Measurements from ENCODE around the gene MAFF. TPM values are rescaled to one million over a fixed set of nuclear protein-coding genes. Genes with fewer than 3 reads are reported as not detected.

MAFF gene
- polyA plus RNA-seq, 1 of the 3 experiments (the other 2 are of a cell fraction), result 7.9 TPM

- Histone ChIP-seq H3K27me3 (ENCODE audit: insufficient read depth) (no peaks in the 10 kb centered on the region), H3K9ac (no peak overlapping the region), H3K9me2 (no peaks in the 10 kb centered on the region), H3K4me3 (ENCODE audit: low read depth in 2 of 2, low read length in 1 of 2) (no peak overlapping the region), H3K27ac (ENCODE audit: low read depth in 2 of 2, low read length in 1 of 2) (no peak overlapping the region), H3K79me2 (ENCODE audit: insufficient read depth) (peaks cover 25% of the 10 kb centered on the region), H3K4me1 (ENCODE audit: control insufficient read depth in 1 of 2, insufficient read depth in 2 of 2, low read depth in 1 of 2, low read length in 1 of 2) (peaks cover 0 to 11% of the 10 kb centered on the region in 2 experiments; a peak in 1 of 4 replicates), H4K20me1 (ENCODE audit: insufficient read depth) (peaks cover 17% of the 10 kb centered on the region), H3K9me3 (no peaks in the 10 kb centered on the region), H2AFZ (ENCODE audit: low read depth) (no peak overlapping the region), H3F3A (replicated peaks; ENCODE audit: insufficient read depth) (no peaks in the 10 kb centered on the region), H3K36me3 (replicated peaks in 1 of 2; ENCODE audit: control insufficient read depth in 1 of 2, insufficient read depth in 2 of 2, low read length in 1 of 2) (no peaks in the 10 kb centered on the region), H3K4me2 (no peak overlapping the region)
- DNase-seq, result no peak
- POLR2A ChIA-PET, result no interaction called here
- WGBS (ENCODE audit: low lambda C conversion rate), result 76% methylated on average over 5 of the region's 10 CpGs
- CTCF ChIA-PET, result no interaction called here
- no peak for TF ChIP-seq JUND (IDR thresholded peaks at IDR 0.05)
- TF ChIP-seq EP300 (IDR thresholded peaks at IDR 0.05; ENCODE audit: borderline replicate concordance in 1 of 2, low read depth in 1 of 2, low read length in 1 of 2), result no peak
- no peak for TF ChIP-seq CTCF (IDR thresholded peaks at IDR 0.05)
- no peak for TF ChIP-seq PBX3 (IDR thresholded peaks at IDR 0.05)
- TF ChIP-seq FOXM1 (IDR thresholded peaks at IDR 0.05; ENCODE audit: low read depth), result no peak
- no peak for TF ChIP-seq REST (IDR thresholded peaks at IDR 0.05; ENCODE audit: low read depth, low read length)
- no peak for TF ChIP-seq RCOR1 (IDR thresholded peaks at IDR 0.05; ENCODE audit: low read length)
- TF ChIP-seq, protein P1, sequence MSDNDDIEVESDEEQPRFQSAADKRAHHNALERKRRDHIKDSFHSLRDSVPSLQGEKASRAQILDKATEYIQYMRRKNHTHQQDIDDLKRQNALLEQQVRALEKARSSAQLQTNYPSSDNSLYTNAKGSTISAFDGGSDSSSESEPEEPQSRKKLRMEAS (IDR thresholded peaks at IDR 0.05; ENCODE audit: low read depth), result no peak
- no peak for TF ChIP-seq FOXJ3 (CRISPR knock-in tag; IDR thresholded peaks at IDR 0.05)
- no peak for TF ChIP-seq USF1 (IDR thresholded peaks at IDR 0.05; ENCODE audit: borderline replicate concordance, low read depth)
- no peak for TF ChIP-seq YY1 (IDR thresholded peaks at IDR 0.05; ENCODE audit: low read depth)
- TF ChIP-seq ELF1 (IDR thresholded peaks at IDR 0.05), result no peak
- no peak for TF ChIP-seq FOSL2 (IDR thresholded peaks at IDR 0.05; ENCODE audit: borderline replicate concordance, low read depth)
- TF ChIP-seq RFX5 (IDR thresholded peaks at IDR 0.05; ENCODE audit: low read length), result no peak
- TF ChIP-seq CHD2 (IDR thresholded peaks at IDR 0.05; ENCODE audit: low read length, partially characterized antibody), result no peak
- no peak for TF ChIP-seq MEF2A (IDR thresholded peaks at IDR 0.05; ENCODE audit: borderline replicate concordance, low read depth)
- no peak for TF ChIP-seq SMC3 (IDR thresholded peaks at IDR 0.05; ENCODE audit: low read depth, low read length)
Measured at GRCh38 chr22:38199826-38200559, 1.8 kb upstream of the MAFF start.
